ENCODE data around the gene GABPA.

GRCh38 chr21:25752416-25752815 lies 17.6 kb downstream of the GABPA start:
- no peak for TF ChIP-seq CTCF (conservative IDR thresholded peaks at IDR 0.05; ENCODE audit: low read length)
- TF ChIP-seq EZH2phosphoT487 (IDR thresholded peaks at IDR 0.05; ENCODE audit: borderline replicate concordance, low read depth, low read length) = no peak
